ENCODE data around the gene NFIA.

NFIA gene

GRCh38 chr1:61053712-61054600, 28.4 kb upstream of the NFIA start:
- TF ChIP-seq CTCF (IDR thresholded peaks at IDR 0.05): no peak
- Histone ChIP-seq H3K36me3 (ENCODE audit: control insufficient read depth, insufficient read depth, low read length) (no peaks in the 10 kb centered on the region), H3K9ac (no peak overlapping the region), H3K27me3 (ENCODE audit: control insufficient read depth, insufficient read depth, low read length) (no peaks in the 10 kb centered on the region), H3K9me3 (ENCODE audit: control insufficient read depth, low read length) (no peaks in the 10 kb centered on the region), H3K4me3 (ENCODE audit: low read depth, low read length) (peak overlapping the region; percentile 37), H2AFZ (peak overlapping the region; percentile 77), H3K79me2 (no peaks in the 10 kb centered on the region), H3K4me1 (peaks cover 2% of the 10 kb centered on the region), H3K27ac (peak overlapping the region; percentile 47), H3K4me2 (ENCODE audit: low read length) (peak overlapping the region; percentile 60)

- no peak for TF ChIP-seq CTCF (IDR thresholded peaks at IDR 0.05)
- no peaks in the 10 kb centered on the region for H3K9me3 ChIP-seq (ENCODE audit: control insufficient read depth, low read length)
- peak overlapping the region; percentile 42 for H2AFZ ChIP-seq
- H3K4me1 ChIP-seq: peaks cover 2% of the 10 kb centered on the region
- no peak overlapping the region for H3K4me3 ChIP-seq (ENCODE audit: low read depth, low read length)
- H3K9ac ChIP-seq: no peak overlapping the region
- H3K79me2 ChIP-seq: no peaks in the 10 kb centered on the region
- no peak overlapping the region for H3K4me2 ChIP-seq (ENCODE audit: low read length)
- no peaks in the 10 kb centered on the region for H3K36me3 ChIP-seq (ENCODE audit: control insufficient read depth, insufficient read depth, low read length)
- H3K27me3 ChIP-seq (ENCODE audit: control insufficient read depth, insufficient read depth, low read length): no peaks in the 10 kb centered on the region
- no peak overlapping the region for H3K27ac ChIP-seq
Measured at GRCh38 chr1:61054601-61054993, 27.8 kb upstream of the NFIA start.

- H3K4me2 ChIP-seq (ENCODE audit: low read length): no peak overlapping the region
- no peak overlapping the region for H3K9ac ChIP-seq
- no peaks in the 10 kb centered on the region for H3K27me3 ChIP-seq (ENCODE audit: control insufficient read depth, insufficient read depth, low read length)
- H3K9me3 ChIP-seq (ENCODE audit: control insufficient read depth, low read length): no peaks in the 10 kb centered on the region
- H3K27ac ChIP-seq: no peak overlapping the region
- H2AFZ ChIP-seq: peak overlapping the region; percentile 42
- H3K4me1 ChIP-seq: peaks cover 2% of the 10 kb centered on the region
- TF ChIP-seq CTCF (IDR thresholded peaks at IDR 0.05): no peak
- no peaks in the 10 kb centered on the region for H3K79me2 ChIP-seq
- no peak overlapping the region for H3K4me3 ChIP-seq (ENCODE audit: low read depth, low read length)
- no peaks in the 10 kb centered on the region for H3K36me3 ChIP-seq (ENCODE audit: control insufficient read depth, insufficient read depth, low read length)
Measured at GRCh38 chr1:61055110-61055614, 27.2 kb upstream of the NFIA start.

GRCh38 chr1:61056196-61056572, 26.2 kb upstream of the NFIA start:
- H3K4me3 ChIP-seq (ENCODE audit: low read depth, low read length): no peak overlapping the region
- no peaks in the 10 kb centered on the region for H3K27me3 ChIP-seq (ENCODE audit: control insufficient read depth, insufficient read depth, low read length)
- H3K36me3 ChIP-seq (ENCODE audit: control insufficient read depth, insufficient read depth, low read length): no peaks in the 10 kb centered on the region
- H3K9ac ChIP-seq: no peak overlapping the region
- no peaks in the 10 kb centered on the region for H3K9me3 ChIP-seq (ENCODE audit: control insufficient read depth, low read length)
- H3K4me2 ChIP-seq (ENCODE audit: low read length): no peak overlapping the region
- H3K27ac ChIP-seq: peak overlapping the region; percentile 78
- no peaks in the 10 kb centered on the region for H3K79me2 ChIP-seq
- peaks cover 2% of the 10 kb centered on the region for H3K4me1 ChIP-seq
- peak overlapping the region; percentile 80 for H2AFZ ChIP-seq
- no peak for TF ChIP-seq CTCF (IDR thresholded peaks at IDR 0.05)

All from parathyroid adenoma (tissue), 2 donors.